PFSK-1 (cell line): ENCODE data around the gene STYK1.

Experiments used
- FOXP2 ChIP-seq: optimal IDR thresholded peaks from 2 replicates; pipeline ENCODE3; 2011; ENCODE audit warnings: borderline replicate concordance, control low read depth, inconsistent platforms; ENCODE audit not compliant: insufficient read depth; ENCODE audit errors: extremely low read length, extremely low read depth
- POLR2AphosphoS5 ChIP-seq: IDR thresholded peaks from 2 replicates; pipeline ENCODE4 v1.6.1; 2012; ENCODE audit warnings: low read depth, mild to moderate bottlenecking, control low read depth, low read length, moderate library complexity
- SIN3A ChIP-seq: IDR thresholded peaks from 2 replicates; pipeline ENCODE4 v1.6.1; 2012; ENCODE audit warnings: mild to moderate bottlenecking, low read length, moderate library complexity, borderline replicate concordance; ENCODE audit not compliant: insufficient read depth
- TAF1 ChIP-seq: IDR thresholded peaks from 2 replicates; pipeline ENCODE4 v1.6.1; 2012; ENCODE audit warnings: low read length, control low read depth, borderline replicate concordance; ENCODE audit not compliant: insufficient read depth
- TF ChIP-seq, protein P1 (sequence below), 2 experiments: IDR thresholded peaks; 2 replicates each; pipeline versions ENCODE4 v1.6.1 to v1.8.0; 2011 to 2012; ENCODE audit warnings: low read depth in 2 of 2, low read length in 2 of 2, control low read depth in 1 of 2, inconsistent platforms in 1 of 2, mild to moderate bottlenecking in 1 of 2, moderate library complexity in 1 of 2; ENCODE audit not compliant: insufficient read depth in 1 of 2

DNA sequence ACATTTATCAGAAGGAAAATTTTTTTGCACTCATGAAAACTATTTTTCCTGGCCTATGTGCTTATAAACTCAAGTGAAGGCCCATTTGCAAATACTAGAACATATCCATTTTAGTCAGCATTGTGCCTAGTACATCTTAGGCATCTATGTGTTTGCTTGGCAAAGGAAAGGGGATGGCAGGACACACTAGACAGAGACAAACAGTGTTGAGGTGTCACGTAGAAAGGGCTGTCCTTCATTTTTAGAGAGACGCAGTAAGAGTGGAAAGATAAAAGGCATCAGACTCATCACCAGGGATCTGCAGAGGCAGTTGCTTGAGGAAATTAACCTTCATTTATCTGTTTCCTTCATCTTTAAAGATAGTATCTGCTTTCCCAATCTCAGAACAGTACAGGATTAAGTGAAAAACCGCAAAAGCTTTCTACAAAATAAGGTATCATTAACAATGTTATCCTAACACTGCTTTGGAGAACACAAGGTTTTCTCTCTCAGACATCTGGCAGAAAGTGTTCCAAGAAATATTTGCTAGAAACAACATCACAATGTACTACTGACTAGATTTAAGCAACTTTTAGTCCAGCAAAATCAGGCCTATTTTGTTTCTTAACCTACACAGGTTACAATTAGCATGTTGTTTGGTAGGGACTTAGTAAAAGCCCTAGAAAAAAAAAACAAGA is 47.3 kb upstream of the STYK1 start:
- TF ChIP-seq POLR2AphosphoS5 (no peak), TAF1 (no peak; the same call in 1 of the 2 replicates), SIN3A (0 out of 2 replicates have a peak, but pooled peaks have one; percentile 40), FOXP2 (no peak)
- TF ChIP-seq, protein P1, sequence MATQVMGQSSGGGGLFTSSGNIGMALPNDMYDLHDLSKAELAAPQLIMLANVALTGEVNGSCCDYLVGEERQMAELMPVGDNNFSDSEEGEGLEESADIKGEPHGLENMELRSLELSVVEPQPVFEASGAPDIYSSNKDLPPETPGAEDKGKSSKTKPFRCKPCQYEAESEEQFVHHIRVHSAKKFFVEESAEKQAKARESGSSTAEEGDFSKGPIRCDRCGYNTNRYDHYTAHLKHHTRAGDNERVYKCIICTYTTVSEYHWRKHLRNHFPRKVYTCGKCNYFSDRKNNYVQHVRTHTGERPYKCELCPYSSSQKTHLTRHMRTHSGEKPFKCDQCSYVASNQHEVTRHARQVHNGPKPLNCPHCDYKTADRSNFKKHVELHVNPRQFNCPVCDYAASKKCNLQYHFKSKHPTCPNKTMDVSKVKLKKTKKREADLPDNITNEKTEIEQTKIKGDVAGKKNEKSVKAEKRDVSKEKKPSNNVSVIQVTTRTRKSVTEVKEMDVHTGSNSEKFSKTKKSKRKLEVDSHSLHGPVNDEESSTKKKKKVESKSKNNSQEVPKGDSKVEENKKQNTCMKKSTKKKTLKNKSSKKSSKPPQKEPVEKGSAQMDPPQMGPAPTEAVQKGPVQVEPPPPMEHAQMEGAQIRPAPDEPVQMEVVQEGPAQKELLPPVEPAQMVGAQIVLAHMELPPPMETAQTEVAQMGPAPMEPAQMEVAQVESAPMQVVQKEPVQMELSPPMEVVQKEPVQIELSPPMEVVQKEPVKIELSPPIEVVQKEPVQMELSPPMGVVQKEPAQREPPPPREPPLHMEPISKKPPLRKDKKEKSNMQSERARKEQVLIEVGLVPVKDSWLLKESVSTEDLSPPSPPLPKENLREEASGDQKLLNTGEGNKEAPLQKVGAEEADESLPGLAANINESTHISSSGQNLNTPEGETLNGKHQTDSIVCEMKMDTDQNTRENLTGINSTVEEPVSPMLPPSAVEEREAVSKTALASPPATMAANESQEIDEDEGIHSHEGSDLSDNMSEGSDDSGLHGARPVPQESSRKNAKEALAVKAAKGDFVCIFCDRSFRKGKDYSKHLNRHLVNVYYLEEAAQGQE (IDR thresholded peaks at IDR 0.05; ENCODE audit: insufficient read depth in 1 of 2, low read depth in 2 of 2, low read length in 2 of 2): no peak
